NCI-H2081 treated with DMSO at 0.1 percent for 48 hours (cell line): ENCODE data around the gene SLC25A15.
"Not testable (repeated sequence)": the region's sequence is repeated elsewhere in the genome, so short reads cannot be mapped to it uniquely, and the experiment has no call there.

Experiments
- DNase-seq: peaks from one replicate; lab custom pipeline; 2025; lab: John Stamatoyannopoulos, UW

The SLC25A15 gene

DNA sequence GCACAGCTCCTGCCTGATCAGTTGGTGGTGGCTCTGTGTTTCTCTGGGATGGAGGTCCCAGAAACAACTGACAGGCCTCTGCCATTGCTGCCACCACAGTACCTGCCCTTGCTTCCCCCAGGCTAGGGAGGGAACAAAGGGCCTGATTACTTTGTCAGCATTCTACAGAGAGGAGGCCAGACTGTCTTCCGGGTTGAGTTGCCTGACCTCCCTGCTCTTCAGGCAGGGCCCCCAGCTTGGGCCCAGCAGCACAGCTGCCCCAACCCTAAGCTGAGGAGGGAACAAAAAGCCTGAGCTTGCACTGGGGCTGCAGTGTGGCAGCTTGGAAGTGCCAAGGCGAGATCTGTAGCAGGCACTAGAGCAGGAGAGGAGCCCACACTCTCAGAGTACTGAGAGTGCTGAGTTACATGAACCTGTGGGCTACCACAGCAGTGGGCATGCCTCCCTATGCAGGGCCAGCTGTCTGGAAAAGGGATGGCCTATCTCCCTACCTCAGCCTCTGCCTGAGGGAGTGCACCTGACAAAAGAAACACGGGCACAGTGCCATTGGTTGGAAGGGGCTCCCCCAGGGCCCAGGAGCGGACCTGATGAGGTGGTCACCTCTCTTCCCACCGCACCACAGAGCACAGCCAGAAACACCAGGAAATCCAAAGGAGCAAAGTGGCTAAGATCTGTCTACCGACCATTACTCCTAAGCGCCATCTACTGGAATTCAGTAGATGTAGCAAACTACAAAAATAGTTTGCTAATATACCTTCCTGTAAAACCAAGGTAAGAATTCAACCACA, 24.4 kb downstream of the SLC25A15 start:
- no peak for DNase-seq

DNA sequence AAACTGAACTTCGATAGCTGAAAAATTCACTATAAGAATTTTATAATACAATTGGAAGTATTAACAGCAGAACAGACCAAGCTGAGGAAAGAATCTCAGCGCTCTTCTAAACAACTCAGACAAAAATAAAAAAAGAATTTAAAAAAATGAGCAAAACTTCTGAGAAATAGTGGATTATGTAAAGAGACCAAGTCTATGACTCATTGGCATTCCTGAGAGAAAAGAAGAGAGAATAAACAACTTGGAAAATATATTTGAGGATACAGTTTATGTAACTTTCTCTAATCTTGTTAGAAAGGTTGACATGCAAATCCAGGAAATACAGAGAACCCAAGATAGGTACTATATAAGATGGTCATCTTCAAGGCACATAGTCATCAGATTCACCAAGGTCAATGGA, 25.4 kb downstream of the SLC25A15 start:
- no peak for DNase-seq

DNA sequence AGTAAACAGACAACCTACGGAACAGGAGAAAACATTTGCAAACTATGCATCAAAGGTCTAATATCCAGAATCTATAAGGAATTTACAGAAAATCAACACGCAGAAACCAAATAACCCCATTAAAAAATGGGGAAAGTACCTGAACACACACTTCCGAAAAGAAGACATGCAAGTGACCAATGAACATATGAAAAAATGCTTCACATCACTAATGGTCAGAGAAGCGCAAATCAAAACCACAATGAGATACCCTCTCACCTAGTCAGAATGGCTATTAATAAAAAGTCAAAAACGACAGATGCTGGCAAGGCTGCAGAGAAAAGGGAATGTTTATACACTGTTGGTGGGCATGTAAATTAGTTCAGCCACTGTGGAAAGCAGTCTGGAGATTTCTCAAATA, 29.5 kb downstream of the SLC25A15 start:
- DNase-seq, result no peak

DNA sequence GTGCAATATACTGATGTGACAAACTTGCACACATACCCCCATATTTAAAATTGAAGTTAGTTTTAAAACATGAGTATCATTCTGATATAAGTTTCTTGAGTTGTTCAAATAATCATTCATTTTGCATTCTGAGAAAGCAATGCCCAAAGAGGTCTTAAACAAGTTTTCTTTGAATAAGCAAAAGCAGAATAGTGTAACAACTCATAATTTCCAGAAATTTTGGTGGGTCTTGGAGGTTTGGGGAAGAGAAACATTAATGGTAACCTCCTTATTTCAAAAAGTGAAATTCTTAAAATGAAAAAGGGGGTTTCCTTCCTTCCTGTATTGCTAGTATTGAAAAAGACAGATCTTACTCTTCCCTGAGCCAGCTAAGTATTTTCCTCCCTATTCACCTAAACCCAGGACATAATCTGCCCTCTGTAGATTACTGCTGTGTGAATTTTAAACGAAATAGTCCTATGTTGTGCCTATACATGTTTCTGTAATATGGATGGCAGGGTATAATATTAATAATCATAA, 30.4 kb downstream of the SLC25A15 start:
- no peak for DNase-seq

DNA sequence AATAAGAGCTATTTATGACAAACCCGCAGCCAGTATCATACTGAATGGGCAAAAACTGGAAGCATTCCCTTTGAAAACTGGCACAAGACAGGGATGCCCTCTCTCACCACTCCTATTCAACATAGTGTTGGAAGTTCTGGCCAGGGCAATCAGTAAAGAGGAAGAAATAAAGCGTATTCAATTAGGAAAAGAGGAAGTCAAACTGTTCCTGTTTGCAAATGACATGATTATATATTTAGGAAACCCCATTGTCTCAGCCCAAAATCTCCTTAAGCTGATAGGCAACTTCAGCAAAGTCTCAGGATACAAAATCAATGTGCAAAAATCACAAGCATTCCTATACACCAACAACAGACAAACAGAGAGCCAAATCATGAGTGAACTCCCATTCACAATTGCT, 50.3 kb downstream of the SLC25A15 start:
- not testable (repeated sequence) for DNase-seq

DNA sequence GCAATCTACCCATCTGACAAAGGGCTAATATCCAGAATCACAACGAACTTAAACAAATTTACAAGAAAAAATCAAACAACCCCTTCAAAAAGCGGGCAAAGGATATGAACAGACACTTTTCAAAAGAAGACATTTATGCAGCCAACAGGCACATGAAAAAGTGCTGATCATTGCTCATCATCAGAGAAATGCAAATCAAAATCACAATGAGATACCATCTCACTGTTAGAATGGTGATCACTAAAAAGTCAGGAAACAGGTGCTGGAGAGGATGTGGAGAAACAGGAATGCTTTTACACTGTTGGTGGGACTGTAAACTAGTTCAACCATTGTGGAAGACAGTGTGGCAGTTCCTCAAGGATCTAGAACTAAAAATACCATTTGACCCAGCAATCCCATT, 51.5 kb downstream of the SLC25A15 start:
- DNase-seq, result not testable (repeated sequence)
